ENCODE measurements around the gene ACYP1.
A peak's percentile ranks its signal among the peaks of the same experiment; 100 is the strongest.

The ACYP1 gene

DNA sequence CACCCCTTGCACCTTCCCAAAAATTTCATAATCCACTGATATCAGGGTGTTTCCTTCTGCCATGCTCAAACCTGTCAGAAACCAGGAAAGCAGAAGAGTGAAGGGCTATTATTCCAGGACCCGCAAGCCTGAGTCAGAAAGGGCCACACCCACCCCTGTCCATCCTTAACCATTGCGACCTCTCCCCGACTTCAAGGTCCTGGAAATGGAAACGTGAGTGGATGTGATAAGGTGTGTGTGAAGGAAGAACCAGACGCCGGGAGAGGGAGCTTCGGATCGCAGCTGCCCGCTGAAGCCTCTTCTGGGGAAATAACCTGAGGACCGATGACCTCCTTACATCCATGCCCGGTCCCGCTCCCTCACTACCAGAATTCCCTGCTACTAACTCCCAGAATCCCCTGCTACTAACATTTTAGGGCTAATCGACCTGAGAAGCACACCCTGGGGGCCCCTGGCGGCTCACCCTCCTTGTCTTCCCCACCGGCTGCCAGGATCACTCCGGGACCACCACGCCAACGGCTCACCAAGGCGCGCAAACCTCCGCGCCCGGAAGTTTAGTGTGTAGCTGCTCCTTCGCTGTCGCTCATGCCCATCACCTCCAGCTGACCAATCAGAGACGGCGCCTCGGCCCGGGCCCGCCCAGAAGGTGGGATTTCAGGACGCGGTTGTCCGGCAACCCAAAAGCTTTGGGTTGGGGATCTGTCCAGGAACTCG is at the start of gene ACYP1:
Gene ACYP1 (minus strand): TSS at position 534 of the 714 bp plus-strand sequence. CDS start 471 bp downstream, at position 63.
- DNase-seq = peak; percentile 86

DNA sequence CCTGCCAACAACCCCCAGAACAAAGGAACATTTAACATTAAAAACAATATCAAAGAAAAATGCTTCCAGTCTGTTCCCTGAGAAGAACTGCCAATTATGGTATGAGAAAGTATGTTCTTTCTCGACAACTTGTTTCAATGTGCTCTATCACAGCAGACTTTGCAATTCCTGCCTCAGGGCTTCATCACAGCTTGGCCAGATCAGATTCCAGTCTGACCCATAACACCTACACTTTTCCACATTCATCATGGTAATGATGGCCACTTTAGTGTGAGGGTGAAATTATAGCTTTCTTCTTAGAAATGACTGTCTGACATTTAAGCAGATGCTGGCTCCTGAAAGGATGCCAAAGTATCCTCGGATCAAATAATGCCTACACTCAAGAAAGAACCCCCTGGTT is 46.1 kb upstream of the ACYP1 start:
- no peak for DNase-seq

GRCh38 chr14:75107186-75107585 is 43.4 kb upstream of the ACYP1 start:
- no peak for DNase-seq

DNA sequence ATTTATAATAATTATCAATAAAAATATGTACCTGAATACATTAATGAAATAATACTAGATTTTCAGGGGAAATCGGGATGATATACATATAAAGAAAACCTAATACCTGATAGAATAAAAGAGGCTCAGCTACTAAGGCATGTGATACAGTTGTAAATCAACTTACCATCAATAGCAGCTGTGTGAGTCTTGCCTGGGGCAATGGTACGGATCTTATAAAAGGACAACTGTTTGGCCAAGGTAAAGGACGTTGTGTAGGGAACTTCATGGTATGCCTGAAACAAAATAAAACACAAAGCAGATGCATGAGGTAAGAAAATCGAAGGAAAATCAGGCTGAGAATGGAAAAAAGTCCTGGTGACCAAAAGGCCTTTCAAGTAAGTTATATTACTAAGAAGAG is 37.7 kb upstream of the ACYP1 start:
- no peak for DNase-seq

DNA sequence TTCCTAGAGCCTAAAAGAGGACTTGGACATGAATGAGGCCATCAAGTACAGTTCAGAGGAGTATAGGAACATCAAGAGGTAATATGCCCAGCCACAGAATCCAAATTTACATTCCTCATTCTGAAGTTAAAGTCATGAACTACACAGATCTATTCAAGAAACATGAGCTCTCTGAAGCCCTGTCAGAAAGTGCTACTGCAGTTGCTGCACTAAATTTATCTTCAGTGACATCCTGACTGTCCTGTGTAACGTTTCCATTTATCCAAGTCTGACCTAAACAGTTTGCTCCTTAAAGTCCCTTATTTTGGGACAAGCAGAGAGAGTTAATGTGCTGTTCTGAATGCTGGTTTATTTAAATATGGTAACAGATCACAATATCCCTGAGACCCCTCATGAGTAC is 34.9 kb upstream of the ACYP1 start:
- DNase-seq = no peak

DNA sequence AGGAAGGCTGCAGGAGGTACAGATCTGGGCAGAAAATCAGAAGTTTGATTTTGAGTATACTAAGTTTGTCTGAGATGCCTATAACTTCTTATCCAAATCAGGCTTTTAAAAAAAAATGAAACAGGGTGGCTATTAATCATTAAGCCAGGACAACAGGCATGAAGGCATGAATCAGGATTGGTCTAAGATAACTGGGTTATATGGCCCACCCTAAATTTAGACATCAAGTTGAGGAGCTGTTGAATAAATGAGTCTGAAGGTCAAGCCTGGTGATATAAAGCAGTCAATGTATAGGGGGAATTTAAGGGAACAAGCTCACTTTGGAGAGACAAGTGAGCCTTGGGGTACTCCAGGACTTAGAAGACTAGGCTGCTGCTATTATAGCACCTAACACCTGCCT is 34.4 kb upstream of the ACYP1 start:
- no peak for DNase-seq

DNA sequence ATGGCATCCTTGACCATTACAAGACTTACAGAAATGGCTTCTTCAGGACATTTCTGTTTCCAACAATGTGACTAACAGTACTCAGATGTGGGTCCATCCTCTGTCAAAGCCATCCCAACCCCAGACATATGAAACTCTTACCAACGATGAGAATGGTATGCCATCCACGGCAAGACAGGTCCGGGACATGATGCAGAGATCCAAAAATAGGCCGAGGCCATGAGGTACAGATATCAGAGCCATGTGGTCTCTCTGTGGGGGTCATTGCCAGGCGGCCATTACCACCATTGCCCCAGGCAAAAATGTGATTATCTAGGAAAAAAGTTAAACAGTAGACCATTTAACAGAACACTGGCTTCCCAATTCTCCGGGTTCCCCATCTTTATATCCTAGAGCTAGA is 33.1 kb upstream of the ACYP1 start:
- no peak for DNase-seq

DNA sequence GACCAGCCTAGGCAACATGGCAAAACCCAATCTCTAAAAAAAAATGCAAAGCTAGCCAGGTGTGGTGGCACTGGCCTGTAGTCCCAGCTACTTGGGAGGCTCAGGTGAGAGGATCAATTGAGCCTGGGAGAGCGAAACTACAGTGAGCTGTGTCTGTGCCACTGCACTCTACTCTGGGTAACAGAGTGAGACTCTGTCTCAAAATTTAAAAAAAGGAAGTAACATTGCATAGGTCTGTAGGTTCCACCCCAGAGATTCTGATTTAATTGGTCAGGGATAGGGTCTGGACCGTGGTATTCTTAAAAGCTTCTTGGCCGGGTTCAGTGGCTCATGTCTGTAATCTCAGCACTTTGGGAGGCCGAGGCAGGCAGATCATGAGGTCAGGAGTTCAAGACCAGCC is 31.9 kb upstream of the ACYP1 start:
- DNase-seq = no peak

- DNase-seq = no peak
These were observed 31.1 kb upstream of the ACYP1 start for GRCh38 chr14:75094896-75095295.

DNA sequence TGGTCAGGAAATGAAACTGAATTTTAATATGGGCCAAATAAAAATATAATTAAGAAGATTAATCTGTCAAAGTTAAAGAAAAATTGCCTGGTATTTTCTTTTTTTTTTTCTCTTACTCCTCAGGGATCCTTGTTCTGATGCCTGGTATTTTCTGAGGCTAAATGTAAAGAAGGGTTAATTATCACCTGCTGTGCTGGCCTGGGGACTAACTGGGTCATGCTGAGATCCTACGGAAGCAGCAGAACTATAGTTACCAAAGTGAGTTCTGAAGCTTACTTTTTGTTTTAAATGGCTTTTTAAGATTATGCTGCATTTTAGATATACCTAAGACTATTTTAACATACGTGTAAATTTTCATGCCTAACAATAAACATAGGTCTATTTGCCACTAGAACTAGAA is 28.9 kb upstream of the ACYP1 start:
- no peak for DNase-seq

GRCh38 chr14:75091251-75091650 is 27.4 kb upstream of the ACYP1 start:
- DNase-seq = no peak

GRCh38 chr14:75090353-75090752 is 26.5 kb upstream of the ACYP1 start:
- no peak for DNase-seq

GRCh38 chr14:75088566-75089373 is 24.9 kb upstream of the ACYP1 start:
- peak; percentile 16 to 56 for DNase-seq

DNA sequence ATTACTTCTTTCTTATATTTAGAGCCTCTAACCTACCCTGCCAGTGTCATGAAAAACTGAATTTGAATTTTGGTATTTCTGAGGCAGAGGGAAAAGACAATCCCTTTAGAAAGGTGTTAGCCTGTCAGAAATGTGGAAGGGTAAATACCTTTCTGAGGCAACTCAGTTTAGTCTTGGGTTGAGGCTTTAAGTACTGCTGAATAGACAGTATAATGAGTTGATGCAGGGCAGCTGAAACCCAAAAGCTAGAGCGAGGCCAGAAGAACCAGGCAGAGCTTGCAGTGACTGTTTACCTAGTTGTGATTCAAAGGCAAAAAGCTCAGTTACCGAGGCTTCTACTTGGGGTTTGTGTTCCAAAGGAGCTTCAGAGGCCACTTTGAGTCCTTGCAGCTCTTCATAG is 24.3 kb upstream of the ACYP1 start:
- DNase-seq = no peak

- no peak for DNase-seq
These were observed 20.7 kb upstream of the ACYP1 start for GRCh38 chr14:75084513-75084912.

GRCh38 chr14:75083271-75083670 is 19.4 kb upstream of the ACYP1 start:
- DNase-seq = no peak

- no peak for DNase-seq
These were observed 17.9 kb upstream of the ACYP1 start for GRCh38 chr14:75081660-75082229.

DNA sequence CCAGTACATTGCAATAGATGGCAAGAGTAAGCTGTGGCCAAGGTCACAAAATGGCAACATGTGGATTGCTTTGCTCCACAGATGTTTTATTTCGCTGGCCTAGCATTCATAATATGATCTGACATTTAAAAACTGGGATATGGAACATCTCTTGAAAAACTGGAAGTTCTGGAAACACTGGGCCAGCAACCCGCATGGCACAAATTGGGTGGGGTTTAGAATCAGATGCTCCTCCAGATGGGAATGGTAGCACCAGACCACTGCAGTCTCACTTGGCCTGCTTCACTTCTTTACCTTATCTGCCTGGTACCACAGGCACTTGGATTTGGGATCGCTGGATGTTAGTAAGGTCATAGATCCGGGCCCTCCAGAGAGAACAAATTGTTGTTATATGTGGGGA is 15.7 kb upstream of the ACYP1 start:
- DNase-seq = no peak

- DNase-seq = no peak
These were observed 14.0 kb upstream of the ACYP1 start for GRCh38 chr14:75077794-75078193.

DNA sequence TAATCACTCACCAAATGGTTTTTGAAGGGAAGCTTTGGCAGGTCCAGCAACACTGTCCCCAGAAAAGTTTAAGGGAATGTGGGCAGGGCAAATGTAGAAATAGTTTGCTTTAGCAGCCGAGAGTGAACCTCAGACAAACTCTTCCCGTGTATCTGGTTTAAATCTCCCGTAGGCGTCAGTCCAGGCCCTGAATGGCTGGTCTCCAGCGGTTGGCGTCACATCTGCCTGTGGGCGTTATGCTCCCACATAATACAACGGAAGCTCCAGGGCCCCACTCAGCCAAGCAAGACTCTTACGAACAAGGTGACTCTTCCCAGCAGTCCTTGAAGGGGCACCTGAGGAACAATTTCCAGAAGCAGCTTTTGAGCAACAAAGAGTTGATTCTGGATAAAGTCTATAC is 6.6 kb upstream of the ACYP1 start:
- DNase-seq = no peak

DNA sequence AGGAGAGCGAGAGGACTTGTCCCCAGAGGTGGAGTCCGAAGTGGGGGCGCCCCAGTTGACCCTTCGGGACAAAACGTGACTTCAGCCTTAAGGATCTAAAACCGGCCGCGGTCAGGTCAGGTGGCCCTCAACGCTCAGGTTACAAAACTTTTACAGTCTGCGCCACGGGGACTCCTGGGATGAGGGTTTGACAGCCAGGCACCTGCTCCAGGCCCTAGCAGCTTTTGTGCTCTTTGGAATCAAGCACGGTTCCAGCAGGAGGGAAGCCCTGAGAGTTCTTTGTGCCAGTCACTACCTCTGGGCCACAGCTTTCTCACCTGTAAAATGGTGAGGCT is 6.0 kb upstream of the ACYP1 start:
- DNase-seq = no peak

- DNase-seq = peak; percentile 84 to 94
These were observed 5.4 kb upstream of the ACYP1 start, which contains the start of gene ZC2HC1C for GRCh38 chr14:75069121-75069810. TSS of gene ZC2HC1C (plus strand) at chr14:75069641. CDS start at chr14:75070574, 933 bp downstream.
